Measurements from ENCODE around the gene CHP1.
"Not testable (repeated sequence)": the region's sequence is repeated elsewhere in the genome, so short reads cannot be mapped to it uniquely, and the experiment has no call there.

Gene CHP1

DNA sequence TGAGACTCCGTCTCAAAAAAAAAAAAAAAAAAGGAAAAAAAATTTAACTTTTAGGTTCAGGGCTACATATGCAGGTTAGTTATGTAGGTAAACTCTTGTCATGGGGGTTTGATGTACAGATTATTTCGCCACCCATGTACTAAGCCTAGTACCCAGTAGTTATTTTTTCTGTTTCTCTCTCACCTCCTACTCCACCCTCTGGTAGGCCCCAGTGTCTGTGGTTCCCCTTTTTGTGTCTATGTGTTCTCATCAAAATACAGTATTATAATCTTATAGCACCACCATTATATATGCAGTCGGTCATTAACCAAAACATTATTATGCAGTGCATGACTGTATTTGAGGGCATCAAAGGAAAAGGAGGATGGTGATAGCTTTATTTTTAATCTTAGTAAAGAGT is 47.3 kb downstream of the CHP1 start:
- no peak overlapping the region for H3K27ac ChIP-seq (ENCODE audit: extremely low read depth, low read depth, low read length)
- no peaks in the 10 kb centered on the region for H3K4me1 ChIP-seq (ENCODE audit: control insufficient read depth, insufficient read depth, low read length)
- CTCF ChIA-PET = no interaction called here
- H3K36me3 ChIP-seq (ENCODE audit: control insufficient read depth in 2 of 2, insufficient read depth in 1 of 2, low read length in 2 of 2) = peaks cover 0 to 24% of the 10 kb centered on the region in 2 experiments
- TF ChIP-seq PBX3 (CRISPR knock-in tag; IDR thresholded peaks at IDR 0.05) (no peak), ZBTB49 (tag by site-specific recombination; IDR thresholded peaks at IDR 0.05; ENCODE audit: low read depth) (no peak), FEZF1 (tag by site-specific recombination; IDR thresholded peaks at IDR 0.05) (no peak), ZNF670 (tag by site-specific recombination; IDR thresholded peaks at IDR 0.05; ENCODE audit: low read depth) (no peak), ZSCAN16 (tag by site-specific recombination; IDR thresholded peaks at IDR 0.05) (no peak)
- TF ChIP-seq, protein P1, sequence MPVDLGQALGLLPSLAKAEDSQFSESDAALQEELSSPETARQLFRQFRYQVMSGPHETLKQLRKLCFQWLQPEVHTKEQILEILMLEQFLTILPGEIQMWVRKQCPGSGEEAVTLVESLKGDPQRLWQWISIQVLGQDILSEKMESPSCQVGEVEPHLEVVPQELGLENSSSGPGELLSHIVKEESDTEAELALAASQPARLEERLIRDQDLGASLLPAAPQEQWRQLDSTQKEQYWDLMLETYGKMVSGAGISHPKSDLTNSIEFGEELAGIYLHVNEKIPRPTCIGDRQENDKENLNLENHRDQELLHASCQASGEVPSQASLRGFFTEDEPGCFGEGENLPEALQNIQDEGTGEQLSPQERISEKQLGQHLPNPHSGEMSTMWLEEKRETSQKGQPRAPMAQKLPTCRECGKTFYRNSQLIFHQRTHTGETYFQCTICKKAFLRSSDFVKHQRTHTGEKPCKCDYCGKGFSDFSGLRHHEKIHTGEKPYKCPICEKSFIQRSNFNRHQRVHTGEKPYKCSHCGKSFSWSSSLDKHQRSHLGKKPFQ (tag by site-specific recombination; IDR thresholded peaks at IDR 0.05) = no peak
- no peaks in the 10 kb centered on the region for H3K9me3 ChIP-seq (ENCODE audit: control insufficient read depth, insufficient read depth, low read depth, low read length)
- POLR2A ChIA-PET = interaction anchor here (0.7 kb wide), 1 partner anchor 25 kb away, joined by 3 read pairs; no protein-coding TSS in a partner anchor
- no peak overlapping the region for H3K4me3 ChIP-seq (ENCODE audit: low read depth, low read length)

DNA sequence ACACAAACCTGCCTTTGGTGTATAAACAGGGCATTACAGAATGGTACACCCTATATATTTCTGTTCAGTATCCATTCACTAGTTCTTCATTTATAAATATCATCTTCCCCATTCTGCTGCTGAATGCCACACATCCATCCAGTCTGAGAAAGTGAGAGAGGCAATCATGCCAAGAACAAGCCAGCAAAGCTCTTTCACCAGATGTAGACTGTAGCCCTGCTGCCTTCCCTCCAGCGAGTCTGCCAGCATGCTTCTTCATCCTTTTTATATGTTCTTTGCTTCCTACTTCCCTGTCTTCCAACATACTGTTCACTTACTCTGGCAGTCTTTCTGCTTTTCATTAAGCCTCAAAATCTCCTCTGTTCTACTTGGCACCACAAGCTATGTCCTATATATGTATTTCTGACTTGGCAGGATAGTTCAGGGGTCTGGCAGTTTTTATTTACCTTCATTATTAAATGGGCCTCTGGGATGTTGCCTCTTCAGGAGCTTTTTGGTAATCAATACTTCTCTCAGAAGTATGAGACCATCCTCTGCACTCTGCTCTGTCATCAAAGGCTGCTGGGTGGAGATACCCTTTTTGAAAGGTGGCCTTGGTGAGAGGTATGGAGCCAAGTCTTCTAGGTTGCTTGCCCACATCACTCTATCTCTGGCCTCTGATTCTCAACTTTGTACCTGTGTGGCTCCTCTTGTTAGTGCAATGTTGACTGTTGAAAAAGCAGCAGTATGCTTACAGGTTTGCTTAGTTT is 48.6 kb downstream of the CHP1 start:
- Histone ChIP-seq H3K4me1 (ENCODE audit: control insufficient read depth, insufficient read depth, low read length) (no peaks in the 10 kb centered on the region), H3K36me3 (ENCODE audit: control insufficient read depth in 2 of 2, insufficient read depth in 1 of 2, low read length in 2 of 2) (peaks cover 0 to 19% of the 10 kb centered on the region in 2 experiments), H3K9me3 (ENCODE audit: control insufficient read depth, insufficient read depth, low read depth, low read length) (no peaks in the 10 kb centered on the region), H3K27ac (ENCODE audit: extremely low read depth, low read depth, low read length) (no peak overlapping the region), H3K4me3 (ENCODE audit: low read depth, low read length) (no peak overlapping the region)
- ChIA-PET POLR2A (no interaction called here), CTCF (no interaction called here)
- no peak for TF ChIP-seq BCL11A (tag by site-specific recombination; IDR thresholded peaks at IDR 0.05; ENCODE audit: low read depth)
- no peak for TF ChIP-seq ZNF140 (tag by site-specific recombination; IDR thresholded peaks at IDR 0.05)

DNA sequence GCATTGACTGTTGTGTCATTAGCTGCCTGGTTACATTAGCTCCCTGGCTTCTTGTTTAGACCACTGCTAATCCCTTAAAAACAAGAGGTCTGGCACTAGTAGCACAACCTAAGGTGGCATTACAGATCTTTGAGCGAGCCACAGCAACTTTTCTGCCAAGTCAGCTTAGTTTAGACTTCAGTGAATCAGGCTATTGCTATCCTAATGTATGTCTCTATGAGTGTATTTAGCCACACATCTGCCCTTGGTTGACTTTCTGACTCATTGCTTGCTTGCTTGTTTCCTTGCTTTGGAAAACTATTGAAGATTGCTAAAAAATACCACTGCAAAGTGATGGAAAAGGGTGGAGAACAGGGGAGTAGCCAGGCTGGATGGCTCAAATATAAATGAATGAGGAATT is 50.2 kb downstream of the CHP1 start:
- POLR2A ChIA-PET = interaction anchor here (0.6 kb wide), 1 partner anchor 34 kb away, joined by 4 read pairs; no protein-coding TSS in a partner anchor
- H3K4me1 ChIP-seq (ENCODE audit: control insufficient read depth, insufficient read depth, low read length) = no peaks in the 10 kb centered on the region
- no peaks in the 10 kb centered on the region for H3K9me3 ChIP-seq (ENCODE audit: control insufficient read depth, insufficient read depth, low read depth, low read length)
- CTCF ChIA-PET = no interaction called here
- H3K27ac ChIP-seq (ENCODE audit: extremely low read depth, low read depth, low read length) = no peak overlapping the region
- no peak overlapping the region for H3K4me3 ChIP-seq (ENCODE audit: low read depth, low read length)
- H3K36me3 ChIP-seq (ENCODE audit: control insufficient read depth in 2 of 2, insufficient read depth in 1 of 2, low read length in 2 of 2) = peaks cover 2 to 32% of the 10 kb centered on the region in 2 experiments
- TF ChIP-seq ZNF549 (tag by site-specific recombination; IDR thresholded peaks at IDR 0.05) (no peak), KLF1 (tag by site-specific recombination; IDR thresholded peaks at IDR 0.05) (no peak), ZNF391 (tag by site-specific recombination; IDR thresholded peaks at IDR 0.05; ENCODE audit: borderline replicate concordance, low read depth) (no peak), ZNF513 (tag by site-specific recombination; IDR thresholded peaks at IDR 0.05) (no peak), ZNF121 (tag by site-specific recombination; IDR thresholded peaks at IDR 0.05) (no peak), MYNN (tag by site-specific recombination; IDR thresholded peaks at IDR 0.05; ENCODE audit: borderline replicate concordance) (no peak), ZNF555 (tag by site-specific recombination; conservative IDR thresholded peaks at IDR 0.05) (no peak), GFI1B (tag by site-specific recombination; IDR thresholded peaks at IDR 0.05) (no peak)

- H3K4me1 ChIP-seq (ENCODE audit: control insufficient read depth, insufficient read depth, low read length); POLR2A ChIA-PET; H3K4me3 ChIP-seq (ENCODE audit: low read depth, low read length); H3K9me3 ChIP-seq (ENCODE audit: control insufficient read depth, insufficient read depth, low read depth, low read length); H3K27ac ChIP-seq (ENCODE audit: extremely low read depth, low read depth, low read length): not testable (repeated sequence)
- CTCF ChIA-PET = interaction anchor here (0.7 kb wide), 1 partner anchor 215 kb away, joined by 3 read pairs; no protein-coding TSS in a partner anchor
- H3K36me3 ChIP-seq (ENCODE audit: control insufficient read depth in 2 of 2, insufficient read depth in 1 of 2, low read length in 2 of 2) = peaks cover 13 to 41% of the 10 kb centered on the region in 2 experiments
Observed at GRCh38 chr15:41282436-41282835, 51.4 kb downstream of the CHP1 start.
